Stimulated activated CD4-positive, alpha-beta T cell treated with anti-CD3 and anti-CD28 coated beads, Interleukin-1b, Interleukin-23, amount 100 ng/mL, for 48 hours (primary cell): ENCODE measurements around the gene MRPL50.

Source experiments
- DNase-seq: peaks from one replicate; pipeline ENCODE4 v3.0.0-alpha.2; 2020

The MRPL50 gene

DNA sequence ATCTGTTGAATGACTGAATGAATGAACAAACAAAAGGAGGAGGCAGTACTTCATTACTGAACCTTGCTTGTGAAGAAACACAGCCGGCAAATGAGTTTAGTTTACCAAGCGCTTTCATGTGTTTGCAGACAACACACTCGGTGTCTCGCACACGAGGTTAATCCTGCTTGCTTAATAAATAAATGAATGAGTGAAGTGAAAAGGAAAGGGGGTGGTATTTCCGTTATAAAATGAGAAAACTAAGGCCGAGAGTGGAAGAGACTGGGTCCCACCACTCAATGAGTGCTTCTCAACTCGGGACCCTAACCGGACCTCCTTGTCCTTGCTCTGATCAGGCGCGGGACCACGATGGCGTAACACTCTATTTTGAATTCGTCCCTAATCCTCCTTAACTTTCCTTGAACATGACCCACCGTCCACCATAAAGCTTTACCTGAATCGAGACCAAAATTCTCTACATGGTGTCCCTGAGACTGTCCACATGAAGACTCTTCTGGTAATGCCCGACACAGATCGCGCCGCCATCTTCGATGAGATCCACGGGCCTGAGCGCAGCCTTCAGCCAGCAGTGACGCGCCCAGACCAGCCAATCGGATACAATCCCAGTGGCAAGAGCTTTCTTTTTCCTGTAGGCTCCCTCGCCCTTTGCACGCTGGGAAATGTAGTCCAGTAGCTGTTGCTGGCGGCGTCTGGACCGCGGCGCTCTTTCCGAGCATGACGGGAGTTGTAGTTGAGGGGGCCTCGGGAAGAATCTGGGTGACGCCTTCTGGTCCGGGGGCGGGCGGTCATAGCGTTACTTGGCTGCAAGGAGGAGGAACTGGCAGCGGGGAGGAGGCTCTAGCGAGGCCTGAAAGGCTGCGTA is at the start of gene MRPL50, which contains the start of gene ZNF189:
Gene MRPL50, minus strand, starts transcription at position 551 of the 862 bp plus-strand sequence. Its CDS starts 26 bp downstream, at position 525.
Gene ZNF189, plus strand, starts transcription at position 784 of the 862 bp plus-strand sequence. CDS start 306 bp downstream, outside the sequence.
- peak; percentile 97 for DNase-seq

DNA sequence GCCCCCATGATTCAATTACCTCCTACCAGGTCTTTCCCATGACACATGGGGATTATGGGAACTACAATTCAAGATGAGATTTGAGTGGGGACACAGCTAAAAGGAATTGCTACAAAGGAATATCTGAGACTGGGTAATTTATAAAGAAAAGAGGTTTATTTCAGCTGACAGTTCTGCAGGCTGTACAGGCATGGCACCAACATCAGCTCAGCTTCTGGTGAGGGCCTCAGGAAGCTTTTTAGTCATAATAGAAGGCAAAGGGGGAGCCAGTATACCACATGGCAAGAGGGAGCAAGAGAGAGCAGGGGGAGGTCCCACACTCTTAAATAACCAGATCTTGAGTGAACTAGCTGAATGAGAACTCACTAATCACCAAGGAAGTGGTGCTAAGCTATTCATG is 48.3 kb upstream of the MRPL50 start:
- DNase-seq = no peak

DNA sequence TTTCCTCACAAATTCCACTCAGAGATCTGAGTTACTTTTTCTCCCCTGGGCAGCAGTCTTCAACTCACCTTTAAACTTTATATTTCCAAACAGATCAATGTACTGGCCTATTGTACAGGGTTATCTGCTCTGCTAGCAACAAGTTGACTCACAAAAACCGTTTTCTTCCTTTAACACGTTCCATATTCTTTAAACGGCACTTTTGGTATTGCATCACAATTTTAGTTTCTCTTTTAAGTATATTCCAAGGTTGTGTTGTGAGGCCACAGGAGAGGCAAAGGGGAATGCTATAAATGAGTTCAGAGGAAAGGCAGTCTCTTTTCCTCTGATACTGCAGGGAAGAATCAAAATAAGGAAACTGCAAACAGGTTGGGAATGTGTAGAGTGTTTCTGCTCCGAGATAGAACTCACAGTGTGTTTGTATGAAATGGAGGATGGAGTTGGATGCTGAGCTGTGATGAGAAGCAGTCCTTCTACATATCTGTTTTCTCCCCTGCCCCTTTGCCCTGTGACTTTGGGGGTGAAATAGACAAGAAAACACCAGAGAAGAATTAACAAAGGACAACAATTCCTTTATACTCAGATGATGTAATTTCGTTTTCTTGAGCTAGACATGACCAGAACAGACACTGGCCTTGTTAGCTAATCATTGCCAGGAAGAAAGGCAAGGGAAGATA is 47.1 kb upstream of the MRPL50 start:
- no peak for DNase-seq

- no peak for DNase-seq
These were observed 45.0 kb upstream of the MRPL50 start for GRCh38 chr9:101443364-101443771.

DNA sequence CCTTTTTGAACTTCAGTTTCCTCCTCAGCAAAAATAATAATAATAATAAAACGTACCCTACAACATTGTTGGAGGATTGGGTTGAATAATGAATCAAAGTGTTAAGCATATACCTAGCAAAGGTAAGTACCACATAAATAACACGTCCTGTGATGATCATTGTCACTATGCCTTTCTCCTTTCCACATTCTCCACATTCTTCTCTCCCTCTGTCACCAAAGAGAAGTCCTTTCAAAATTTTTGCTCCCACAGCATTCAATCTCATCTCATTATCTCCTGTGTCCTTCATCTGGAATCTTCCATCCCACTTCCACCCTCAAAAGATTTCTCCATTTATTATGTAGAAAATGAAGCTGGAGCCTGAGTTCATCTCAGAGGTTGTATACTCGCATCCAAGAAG is 44.3 kb upstream of the MRPL50 start:
- DNase-seq = no peak

DNA sequence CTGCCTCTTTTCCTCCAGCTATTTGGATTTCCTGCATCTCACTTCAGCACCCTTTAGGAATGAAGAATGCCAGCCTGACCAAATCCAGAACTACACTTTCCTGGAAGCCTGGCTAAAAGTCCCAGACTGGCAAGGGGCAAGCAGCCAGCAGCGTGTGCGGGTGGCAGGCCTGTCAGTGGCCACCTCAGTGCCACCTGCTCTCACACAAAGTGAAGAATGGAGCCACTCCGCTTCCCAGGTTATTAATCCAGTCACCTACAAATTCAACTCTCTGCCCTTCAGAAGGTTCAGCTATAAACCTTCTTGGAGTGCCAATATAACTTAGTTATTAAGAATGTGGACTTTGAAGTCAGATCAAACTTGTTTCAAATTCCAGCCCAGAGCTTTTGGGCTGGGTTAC is 43.9 kb upstream of the MRPL50 start:
- DNase-seq = no peak

- no peak for DNase-seq
These were observed 42.4 kb upstream of the MRPL50 start for GRCh38 chr9:101440714-101441230.

- DNase-seq = no peak
These were observed 40.1 kb upstream of the MRPL50 start for GRCh38 chr9:101438523-101438922.

GRCh38 chr9:101437806-101438232 is 39.4 kb upstream of the MRPL50 start:
- no peak for DNase-seq

DNA sequence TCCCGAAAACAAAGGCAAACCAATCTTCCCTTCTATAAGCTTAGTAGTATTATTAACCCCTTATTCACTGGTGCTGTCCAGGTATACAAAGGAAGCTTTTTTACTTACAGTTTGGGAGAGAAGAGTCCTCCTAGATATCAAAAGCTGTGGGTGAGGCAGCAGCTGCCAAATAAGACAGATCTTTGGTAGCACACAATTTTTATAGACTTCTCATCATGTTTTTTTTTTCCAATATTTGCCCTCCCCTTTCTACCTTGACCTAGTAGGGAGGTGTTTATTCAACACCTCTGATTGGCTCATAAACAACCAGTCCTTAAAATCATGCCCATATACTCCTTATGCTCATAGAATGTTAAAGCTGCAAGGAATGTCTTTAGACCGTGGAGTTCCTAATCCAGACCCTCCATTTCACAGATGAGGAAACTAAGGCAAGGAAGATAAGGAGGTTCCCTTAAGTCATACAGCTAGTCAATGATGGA is 37.2 kb upstream of the MRPL50 start, which contains the start of gene ALDOB:
Gene ALDOB, minus strand, starts transcription at position 174 of the 479 bp plus-strand sequence. CDS start 4,887 bp downstream, outside the sequence.
- DNase-seq = no peak

GRCh38 chr9:101434998-101435397 is 36.6 kb upstream of the MRPL50 start:
- no peak for DNase-seq

- no peak for DNase-seq
These were observed 34.8 kb upstream of the MRPL50 start for GRCh38 chr9:101433229-101433628.

GRCh38 chr9:101432740-101433139 is 34.3 kb upstream of the MRPL50 start:
- no peak for DNase-seq

- no peak for DNase-seq
These were observed 33.8 kb upstream of the MRPL50 start for GRCh38 chr9:101432171-101432570.

- DNase-seq = no peak
These were observed 31.3 kb upstream of the MRPL50 start for GRCh38 chr9:101429736-101430135.

GRCh38 chr9:101428909-101429308 is 30.5 kb upstream of the MRPL50 start:
- no peak for DNase-seq

- no peak for DNase-seq
These were observed 29.7 kb upstream of the MRPL50 start for GRCh38 chr9:101427957-101428655.

GRCh38 chr9:101427358-101427757 is 28.9 kb upstream of the MRPL50 start:
- no peak for DNase-seq

GRCh38 chr9:101421653-101422065 is 23.2 kb upstream of the MRPL50 start:
- DNase-seq = no peak

DNA sequence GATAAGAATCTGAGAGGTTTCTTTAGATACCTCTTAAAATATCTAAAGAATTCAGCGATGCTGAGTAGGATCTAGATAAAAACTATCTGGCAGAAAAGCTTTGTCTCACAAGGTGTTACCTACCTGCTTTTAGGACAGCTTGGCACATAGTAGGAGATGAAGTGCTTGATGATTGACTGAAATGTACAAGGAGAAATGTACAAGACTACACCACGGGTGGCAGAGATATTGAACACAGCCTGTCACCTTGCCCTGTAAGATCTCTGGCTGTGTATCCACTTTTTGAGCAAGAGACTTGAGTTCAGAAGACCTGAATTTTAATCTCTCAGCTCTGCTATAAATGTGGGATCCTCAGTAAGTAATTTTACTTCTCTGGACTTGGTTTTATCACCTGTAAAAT is 21.4 kb upstream of the MRPL50 start:
- DNase-seq = no peak

DNA sequence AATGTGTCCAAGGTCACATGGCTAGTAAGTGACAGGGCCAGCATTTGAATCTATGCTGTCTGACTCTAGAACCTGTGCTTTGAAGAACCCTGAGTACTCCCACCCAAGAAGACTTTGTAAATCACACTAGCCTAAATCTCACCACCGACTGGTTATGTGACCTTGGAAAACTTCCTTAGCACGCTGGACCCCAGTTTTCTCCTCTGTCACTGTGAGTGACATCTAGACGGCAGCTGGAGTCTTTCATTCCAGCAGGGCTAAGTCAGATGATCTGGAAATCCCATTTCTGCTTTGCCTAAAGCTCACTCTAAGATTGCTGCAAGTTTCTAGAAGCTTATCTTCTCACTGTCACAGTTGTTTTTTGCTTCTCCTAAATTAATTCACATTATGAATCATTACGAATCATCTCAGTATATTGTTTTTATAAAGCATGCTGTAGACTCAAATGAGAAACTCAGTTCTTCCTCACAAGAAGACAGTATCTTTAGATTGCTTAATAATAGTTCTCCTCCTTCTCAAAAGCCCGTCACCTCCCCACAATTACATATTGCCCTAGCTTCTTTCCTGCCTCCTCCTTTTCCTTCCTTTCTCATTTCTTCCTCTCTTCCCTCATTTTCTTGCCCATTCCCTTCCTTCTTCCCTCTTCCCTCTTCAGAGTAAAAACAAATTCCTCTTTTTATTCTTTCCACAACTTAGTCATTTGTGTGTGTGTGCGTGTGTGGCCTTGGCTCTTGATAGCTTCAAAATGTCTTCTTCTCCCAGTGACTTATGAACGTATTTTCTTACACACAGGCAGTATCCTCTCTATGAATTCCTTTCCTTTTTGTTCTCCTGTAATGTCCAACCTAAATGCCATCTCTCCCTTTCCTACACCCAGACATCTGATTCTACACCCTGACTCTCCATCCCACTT is 20.4 kb upstream of the MRPL50 start:
- no peak for DNase-seq

DNA sequence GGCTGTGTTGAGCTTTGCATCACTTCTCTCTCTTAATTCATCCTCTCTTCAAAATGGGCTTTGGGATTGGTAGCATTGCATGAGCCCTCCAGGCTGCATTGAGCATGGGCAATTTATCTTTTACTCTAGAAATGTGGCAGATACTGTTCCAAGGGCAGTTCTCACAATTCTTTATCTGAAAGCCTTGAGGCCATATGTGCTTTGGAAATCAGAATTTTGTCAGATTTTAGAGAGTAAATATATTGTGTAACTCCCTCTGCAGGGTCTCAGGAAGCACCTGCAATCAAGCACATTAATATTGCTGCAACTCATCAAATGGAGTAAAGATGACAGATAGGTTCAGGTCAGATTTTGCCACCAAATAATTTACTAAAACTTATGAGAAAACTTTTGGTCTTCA is 19.6 kb upstream of the MRPL50 start:
- no peak for DNase-seq
